ENCODE data around the gene PRX.
"Not testable (repeated sequence)": the region's sequence is repeated elsewhere in the genome, so short reads cannot be mapped to it uniquely, and the experiment has no call there.

Gene PRX

GRCh38 chr19:40389404-40390083 lies 23.6 kb downstream of the PRX start:
- no peak for DNase-seq (ENCODE audit: low spot score)

GRCh38 chr19:40388481-40388880 lies 24.7 kb downstream of the PRX start:
- DNase-seq (ENCODE audit: low spot score) = no peak

GRCh38 chr19:40387155-40387554 lies 26.0 kb downstream of the PRX start:
- DNase-seq (ENCODE audit: low spot score) = no peak

- DNase-seq (ENCODE audit: low spot score) = no peak
Measured at GRCh38 chr19:40383668-40384248, 29.4 kb downstream of the PRX start.

- no peak for DNase-seq (ENCODE audit: low spot score)
Measured at GRCh38 chr19:40381321-40381720, 31.9 kb downstream of the PRX start.

- no peak for DNase-seq (ENCODE audit: low spot score)
Measured at GRCh38 chr19:40380199-40381037, 32.8 kb downstream of the PRX start.

GRCh38 chr19:40379446-40380198 lies 33.6 kb downstream of the PRX start:
- DNase-seq (ENCODE audit: low spot score) = no peak

- DNase-seq (ENCODE audit: low spot score) = no peak
Measured at GRCh38 chr19:40378509-40378908, 34.7 kb downstream of the PRX start.

GRCh38 chr19:40377876-40378385 lies 35.2 kb downstream of the PRX start:
- no peak for DNase-seq (ENCODE audit: low spot score)

GRCh38 chr19:40376286-40376862 lies 36.8 kb downstream of the PRX start:
- no peak for DNase-seq (ENCODE audit: low spot score)

- no peak for DNase-seq (ENCODE audit: low spot score)
Measured at GRCh38 chr19:40374084-40374483, 39.1 kb downstream of the PRX start.

- no peak for DNase-seq (ENCODE audit: low spot score)
Measured at GRCh38 chr19:40371802-40372122, 41.4 kb downstream of the PRX start.

- DNase-seq (ENCODE audit: low spot score) = no peak
Measured at GRCh38 chr19:40370997-40371801, 42.0 kb downstream of the PRX start.

GRCh38 chr19:40370253-40370652 lies 42.9 kb downstream of the PRX start:
- not testable (repeated sequence) for DNase-seq (ENCODE audit: low spot score)

GRCh38 chr19:40369797-40370196 lies 43.4 kb downstream of the PRX start:
- DNase-seq (ENCODE audit: low spot score) = no peak

- no peak for DNase-seq (ENCODE audit: low spot score)
Measured at GRCh38 chr19:40367577-40368434, 45.4 kb downstream of the PRX start.

- no peak for DNase-seq (ENCODE audit: low spot score)
Measured at GRCh38 chr19:40366697-40367561, 46.2 kb downstream of the PRX start.

- no peak for DNase-seq (ENCODE audit: low spot score)
Measured at GRCh38 chr19:40365613-40366401, 47.4 kb downstream of the PRX start.

Data from HuH-7.5 (cell line).